ENCODE data around the gene BEST2.

The BEST2 gene

DNA sequence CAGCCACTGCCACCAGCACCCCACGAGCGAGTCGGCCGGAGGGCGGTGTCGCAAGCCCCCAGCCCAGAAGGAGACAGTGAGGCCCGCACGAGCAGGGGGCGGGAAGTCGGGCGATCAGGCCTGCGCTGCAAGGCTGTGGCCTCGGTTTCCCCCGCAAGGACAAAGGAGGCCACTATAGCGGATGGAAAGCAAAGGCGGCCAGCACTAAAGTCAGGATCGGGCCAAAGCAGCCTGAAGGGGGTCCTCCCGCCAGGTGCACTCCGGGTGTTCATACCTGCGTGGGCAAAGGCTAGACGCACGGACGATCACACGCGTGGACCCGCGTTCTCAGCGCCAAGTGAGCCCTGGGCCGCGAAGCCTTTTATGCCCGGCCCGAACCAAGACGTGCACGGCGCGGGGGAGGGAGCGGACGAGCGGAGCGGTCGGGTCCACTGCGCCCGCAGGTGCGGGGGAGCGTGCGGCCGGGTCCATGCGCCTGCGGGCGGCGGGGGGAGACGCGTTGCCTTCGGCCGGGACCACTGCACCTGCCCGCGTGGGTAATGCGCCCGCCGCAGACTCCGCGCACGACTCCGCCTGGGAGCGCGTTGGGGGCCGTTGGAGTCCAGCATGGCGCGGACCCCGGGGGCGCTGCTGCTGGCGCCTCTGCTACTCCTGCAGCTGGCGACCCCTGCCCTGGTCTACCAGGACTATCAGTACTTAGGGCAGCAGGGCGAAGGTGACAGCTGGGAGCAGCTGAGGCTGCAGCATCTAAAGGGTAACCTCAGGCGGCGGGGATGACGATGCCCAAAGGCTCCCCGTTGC lies 50.1 kb downstream of the BEST2 start, which contains the start of the genes PRDX2 and THSD8:
PRDX2 (minus strand) TSS at position 335 of the 801 bp plus-strand sequence. CDS start 539 bp downstream, outside the sequence.
THSD8 (plus strand) TSS at position 604 of the 801 bp plus-strand sequence; CDS start at position 607, 3 bp downstream.
- DNase-seq, result peak; percentile 88

DNA sequence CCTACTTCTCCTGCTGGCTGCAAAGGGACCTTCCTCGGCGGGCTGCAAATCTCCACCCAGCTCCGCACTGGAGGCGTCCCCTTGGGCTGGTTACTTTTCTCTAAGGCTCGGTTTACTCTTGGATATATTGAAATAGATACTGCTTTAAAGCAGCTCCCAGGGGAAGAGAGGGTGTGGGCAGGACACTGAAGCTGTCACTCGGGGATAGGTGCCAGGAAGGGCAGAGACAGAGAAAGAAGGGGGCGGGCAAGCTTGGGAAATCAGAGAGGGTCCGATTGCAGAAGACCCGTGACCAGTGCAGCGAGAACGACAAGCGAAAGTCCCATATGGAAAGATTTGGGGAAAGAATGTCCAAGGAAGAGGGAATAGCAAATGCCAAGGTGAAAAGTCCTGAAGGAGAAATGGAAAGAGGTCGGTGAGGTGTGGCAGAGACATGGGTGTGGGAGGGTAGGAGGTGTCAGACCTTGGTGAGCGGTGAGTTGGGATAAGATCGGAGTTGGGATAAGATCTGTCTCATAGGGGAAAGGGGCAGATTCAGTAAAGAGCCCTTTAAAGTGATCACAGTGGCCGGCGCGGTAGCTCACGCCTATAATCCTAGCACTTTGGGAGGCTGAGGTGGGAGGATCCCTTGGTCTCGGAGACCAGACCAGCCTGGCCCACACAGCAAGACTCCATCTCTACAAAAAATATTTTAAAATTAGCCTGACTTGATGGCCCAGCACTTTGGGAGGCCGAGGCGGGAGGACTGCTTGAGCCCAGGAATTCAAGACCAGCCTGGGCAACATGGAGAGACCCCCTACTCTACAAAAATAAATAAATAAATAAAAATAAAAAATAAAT lies 50.9 kb downstream of the BEST2 start:
- no peak for DNase-seq

DNA sequence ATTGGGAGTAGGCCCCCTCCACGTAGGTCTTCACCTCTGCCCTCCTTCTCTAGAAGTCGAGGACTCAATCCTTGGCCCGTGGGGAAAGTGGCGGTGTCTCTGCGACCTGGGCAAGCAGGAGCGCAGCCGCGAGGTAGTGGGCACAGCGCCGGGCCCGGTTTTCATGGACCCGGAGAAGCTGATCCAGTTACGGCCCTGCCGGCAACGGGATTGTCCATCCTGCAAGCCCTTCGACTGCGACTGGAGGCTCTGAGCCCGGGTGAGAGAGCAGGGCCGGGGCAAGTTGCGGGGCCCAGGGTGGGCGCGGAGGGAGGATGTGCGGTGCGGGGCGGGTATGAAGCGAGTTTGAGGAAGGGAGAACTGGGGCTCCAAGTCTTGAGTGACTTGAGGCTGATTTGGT lies 52.5 kb downstream of the BEST2 start:
- DNase-seq, result no peak

DNA sequence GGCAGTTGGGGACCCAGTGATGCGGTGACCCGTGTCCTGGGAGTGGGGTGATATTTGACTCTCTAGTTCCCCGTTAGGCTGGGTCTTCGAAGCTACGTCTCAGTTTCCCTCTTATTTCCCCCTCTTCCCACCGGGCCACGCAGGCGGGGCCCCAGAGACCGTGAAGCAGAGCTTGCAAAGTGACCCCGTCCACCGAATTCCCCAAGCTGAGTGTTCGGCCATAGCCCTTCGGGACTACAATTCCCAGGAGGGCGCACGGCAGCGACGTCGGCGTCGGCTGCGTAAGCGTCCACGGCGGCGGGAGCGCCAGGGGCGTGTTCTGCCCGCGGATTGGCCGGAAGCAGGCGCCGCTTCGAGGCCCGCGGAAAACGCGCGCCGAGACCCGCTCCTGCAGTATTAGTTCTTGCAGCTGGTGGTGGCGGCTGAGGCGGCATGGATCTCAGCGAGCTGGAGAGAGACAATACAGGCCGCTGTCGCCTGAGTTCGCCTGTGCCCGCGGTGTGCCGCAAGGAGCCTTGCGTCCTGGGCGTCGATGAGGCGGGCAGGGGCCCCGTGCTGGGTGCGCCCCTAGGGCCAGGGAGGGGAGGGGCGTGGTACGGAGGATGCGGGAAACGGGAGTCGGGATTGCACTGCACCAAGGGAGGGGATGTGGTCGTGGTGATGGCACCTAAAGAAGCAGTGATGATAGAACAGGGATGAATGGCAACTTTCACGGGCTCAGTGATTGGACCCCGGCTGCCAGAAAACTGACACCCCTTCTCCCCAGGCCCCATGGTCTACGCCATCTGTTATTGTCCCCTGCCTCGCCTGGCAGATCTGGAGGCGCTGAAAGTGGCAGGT lies 54.9 kb downstream of the BEST2 start, which contains the start of gene RNASEH2A:
RNASEH2A (plus strand) TSS at position 343 of the 840 bp plus-strand sequence; CDS start at position 433, 90 bp downstream.
- peak; percentile 93 for DNase-seq
